Fibroblast of skin of abdomen (primary cell): ENCODE measurements around the gene CSK.
"Not testable (repeated sequence)": the region's sequence is repeated elsewhere in the genome, so short reads cannot be mapped to it uniquely, and the experiment has no call there.

Experiments
- DNase-seq: peaks from one replicate; pipeline ENCODE4 v3.0.0-alpha.2; 2013

CSK gene

DNA sequence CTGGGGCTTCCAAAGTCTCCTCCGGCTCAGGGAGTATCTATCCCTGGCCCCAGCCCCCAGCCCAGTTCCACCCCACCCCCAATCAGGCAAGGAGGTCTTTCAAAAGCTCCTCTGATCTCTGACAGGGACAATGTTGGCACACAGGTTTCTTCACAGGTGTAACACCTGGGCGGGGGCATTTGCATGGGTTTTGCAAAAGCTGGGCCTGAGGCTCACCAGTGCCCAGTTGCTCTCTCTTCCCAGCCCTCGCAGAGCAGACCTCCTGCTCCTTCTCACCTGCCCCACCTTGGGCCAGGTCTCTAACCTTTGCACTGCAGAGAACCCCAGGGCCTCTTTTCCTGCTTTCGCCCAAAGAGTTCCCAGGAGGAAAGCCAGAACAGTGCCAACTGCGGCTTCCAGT lies 8.6 kb upstream of the CSK start:
- DNase-seq: no peak

DNA sequence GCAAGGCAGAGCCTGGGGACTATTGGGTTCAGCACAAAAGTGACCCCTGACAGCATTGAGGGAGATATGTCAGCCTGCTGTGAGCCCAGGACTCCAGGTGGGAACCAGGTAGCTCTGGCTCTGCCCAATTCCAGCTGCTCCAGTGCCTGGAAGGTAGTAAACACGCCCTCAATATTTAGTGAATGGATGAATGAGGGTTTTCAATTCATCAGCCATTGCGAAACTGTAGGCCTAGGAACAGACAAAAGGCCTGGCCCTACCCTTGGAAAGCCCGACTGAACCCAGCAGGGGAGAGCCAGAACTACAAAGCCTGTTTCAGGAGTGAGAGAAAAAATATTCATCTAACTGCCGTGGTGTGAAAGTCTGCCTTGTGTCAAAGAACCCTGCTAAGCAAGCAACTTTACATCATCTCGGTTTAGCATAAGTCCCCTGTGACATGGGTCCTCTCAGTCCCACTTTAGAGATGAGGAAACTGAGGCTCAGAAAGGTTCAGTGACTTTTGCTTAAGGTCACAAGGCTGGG lies 8.1 kb upstream of the CSK start:
- no peak for DNase-seq

DNA sequence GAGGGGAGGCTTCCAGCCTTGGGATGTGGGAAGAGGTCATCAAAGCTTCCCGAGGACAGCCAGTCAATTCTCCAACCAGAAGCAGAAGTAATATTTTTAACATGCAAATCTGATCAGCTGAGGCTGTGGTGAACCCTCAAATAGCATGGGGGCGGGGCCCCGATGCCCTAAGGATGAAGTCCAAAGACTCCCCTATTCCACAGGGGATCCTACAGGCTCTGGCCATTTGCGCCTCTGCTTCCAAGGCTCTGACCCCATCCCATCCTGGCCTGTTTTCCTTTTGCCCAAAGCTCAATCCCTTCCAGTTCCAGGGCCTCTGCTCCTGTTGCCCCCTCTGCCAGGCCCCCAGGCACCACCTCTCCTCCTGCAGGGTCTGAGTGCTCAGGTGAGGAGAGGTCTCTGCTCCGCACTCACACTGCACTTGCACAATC lies 6.7 kb upstream of the CSK start:
- no peak for DNase-seq

DNA sequence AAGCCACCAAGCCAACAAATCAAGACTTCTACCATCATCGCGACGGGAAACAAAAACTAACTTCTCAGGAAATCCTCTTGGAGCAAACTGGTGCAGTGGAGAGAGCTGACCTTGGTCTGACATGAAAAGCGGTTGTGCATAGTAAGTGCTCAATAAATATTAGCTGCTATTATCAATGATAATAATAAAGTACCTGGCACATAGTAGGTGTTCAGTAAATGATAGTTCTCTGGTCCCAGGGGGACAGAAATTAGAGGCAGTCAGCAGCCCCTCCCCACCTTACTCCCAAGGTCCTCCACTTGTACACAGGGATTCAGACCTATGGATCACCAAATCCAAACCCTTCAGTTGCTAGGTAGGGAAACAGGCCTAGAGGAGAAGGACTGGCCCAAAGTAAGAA lies 6.0 kb upstream of the CSK start:
- no peak for DNase-seq

DNA sequence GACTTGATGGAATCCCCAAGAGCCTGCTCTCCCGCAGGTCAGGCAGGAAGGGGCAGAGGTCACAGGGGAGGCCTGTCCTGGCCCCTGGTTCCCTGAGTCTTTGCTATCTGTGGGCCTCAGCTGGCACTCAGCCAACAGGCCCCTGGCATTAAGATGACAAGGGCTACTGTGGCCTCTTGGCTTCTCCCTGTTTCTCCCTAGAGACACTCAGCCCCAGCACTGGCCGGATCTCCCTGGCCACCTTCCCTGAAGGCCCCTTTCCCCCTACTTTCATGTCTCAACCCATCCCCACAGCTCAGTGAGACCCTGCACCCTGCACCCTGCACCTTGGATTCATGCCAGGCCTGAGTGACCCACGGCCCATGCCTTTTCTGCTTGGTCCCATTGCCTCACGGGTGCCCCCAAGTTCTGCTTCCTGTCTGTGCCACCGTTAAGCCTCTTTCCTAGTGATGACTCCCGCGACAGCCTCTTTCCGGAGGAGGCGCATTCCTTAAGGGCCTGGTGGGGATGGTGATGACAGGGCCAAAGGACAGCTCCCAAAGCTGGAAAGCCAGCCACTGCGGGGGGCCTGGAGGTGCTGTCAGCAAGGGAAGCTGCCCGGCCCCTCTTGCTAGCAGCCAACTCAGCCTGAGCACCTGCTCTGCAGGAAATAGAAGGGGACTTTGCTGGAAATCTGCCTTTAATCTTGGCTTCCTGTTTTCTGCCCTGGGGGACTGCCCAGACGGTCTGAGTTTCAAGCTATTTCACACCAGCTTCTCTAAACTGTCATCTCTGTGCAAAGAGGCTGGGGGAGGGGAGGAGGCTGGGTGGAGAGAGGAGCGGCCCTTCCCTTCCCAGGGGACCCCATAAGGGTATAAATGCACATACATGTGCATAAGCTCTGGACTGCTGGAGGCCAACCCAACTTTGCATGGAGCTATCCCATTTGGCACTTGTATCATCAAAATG lies 4.8 kb upstream of the CSK start:
- peak; percentile 13 for DNase-seq

DNA sequence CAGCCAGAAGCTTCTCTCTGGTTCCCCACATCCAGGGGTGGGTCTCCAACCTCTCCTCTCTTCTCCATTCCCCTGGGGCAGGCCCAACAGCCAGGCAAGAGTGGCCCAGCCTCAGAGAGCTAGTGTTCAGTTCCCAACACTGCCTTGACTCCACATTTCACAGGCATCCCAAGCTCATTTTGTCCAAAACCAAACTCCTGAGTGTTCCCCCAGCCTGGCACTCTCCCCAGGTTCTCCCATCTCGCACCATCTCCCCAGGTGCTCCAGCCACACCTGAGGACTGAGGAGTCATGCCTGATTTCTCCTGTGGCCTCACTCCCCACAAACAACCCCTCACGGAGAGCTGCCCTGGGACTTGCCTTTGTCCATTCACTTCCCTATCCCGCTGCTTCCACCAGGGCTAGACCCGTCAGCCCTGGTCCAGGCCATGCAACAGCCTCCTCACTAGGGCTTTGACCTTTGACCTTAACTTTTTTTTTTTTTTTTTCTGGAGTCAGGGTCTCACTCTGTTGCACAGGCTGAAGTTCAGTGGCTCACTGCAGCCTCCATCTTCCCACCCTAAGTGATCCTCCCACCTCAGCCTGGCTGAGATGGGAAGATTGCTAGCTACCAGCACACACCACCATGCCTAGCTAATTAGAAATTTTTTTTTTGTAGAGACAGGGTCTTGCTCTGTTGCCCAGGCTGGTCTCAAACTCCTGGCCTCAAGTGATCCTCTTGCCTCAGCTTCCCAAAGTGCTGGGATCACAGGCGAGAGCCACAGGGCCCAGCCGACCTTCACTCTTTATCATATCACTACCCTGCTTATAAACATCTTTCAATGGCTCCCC lies 3.9 kb upstream of the CSK start:
- DNase-seq: no peak

DNA sequence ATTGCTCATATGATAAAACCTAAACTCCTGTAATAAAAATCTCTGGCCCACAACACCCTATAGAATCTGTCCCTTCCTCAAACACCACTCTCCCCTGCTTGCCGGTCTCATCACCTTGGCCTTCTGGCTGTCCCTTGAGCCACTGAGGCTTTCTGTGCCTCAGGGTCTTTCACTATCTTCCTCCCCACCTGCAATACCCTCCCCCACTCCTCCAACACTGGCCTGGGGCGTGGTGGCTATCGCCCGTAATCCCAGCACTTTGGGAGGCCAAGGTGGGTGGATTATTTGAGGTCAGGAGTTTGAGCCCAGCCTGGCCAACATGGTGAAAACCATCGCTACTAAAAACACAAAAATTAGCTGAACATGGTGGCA lies 3.3 kb upstream of the CSK start:
- no peak for DNase-seq

DNA sequence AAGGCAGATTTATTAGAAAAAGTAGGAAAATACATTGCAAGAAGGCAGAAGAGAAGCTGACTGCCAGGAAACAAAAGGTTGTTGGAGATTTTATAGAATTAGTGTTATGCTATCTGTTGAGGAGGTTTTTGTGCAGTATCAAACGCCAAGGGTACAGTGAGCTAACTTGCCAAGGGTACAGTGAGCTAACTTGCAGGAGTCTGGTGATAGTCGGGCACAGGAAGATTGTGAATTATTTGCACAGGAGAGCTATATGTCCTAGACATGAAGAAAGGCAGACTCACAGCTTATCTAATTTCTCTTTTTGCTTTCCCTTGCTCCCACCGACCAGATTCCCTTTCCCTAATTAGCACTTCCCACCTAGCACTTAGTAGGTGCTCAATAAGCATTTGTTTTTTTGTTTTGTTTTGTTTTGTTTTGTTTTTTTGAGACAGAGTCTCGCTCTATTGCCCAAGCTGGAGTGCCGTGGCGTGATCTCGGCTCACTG lies 2.7 kb upstream of the CSK start:
- no peak for DNase-seq

DNA sequence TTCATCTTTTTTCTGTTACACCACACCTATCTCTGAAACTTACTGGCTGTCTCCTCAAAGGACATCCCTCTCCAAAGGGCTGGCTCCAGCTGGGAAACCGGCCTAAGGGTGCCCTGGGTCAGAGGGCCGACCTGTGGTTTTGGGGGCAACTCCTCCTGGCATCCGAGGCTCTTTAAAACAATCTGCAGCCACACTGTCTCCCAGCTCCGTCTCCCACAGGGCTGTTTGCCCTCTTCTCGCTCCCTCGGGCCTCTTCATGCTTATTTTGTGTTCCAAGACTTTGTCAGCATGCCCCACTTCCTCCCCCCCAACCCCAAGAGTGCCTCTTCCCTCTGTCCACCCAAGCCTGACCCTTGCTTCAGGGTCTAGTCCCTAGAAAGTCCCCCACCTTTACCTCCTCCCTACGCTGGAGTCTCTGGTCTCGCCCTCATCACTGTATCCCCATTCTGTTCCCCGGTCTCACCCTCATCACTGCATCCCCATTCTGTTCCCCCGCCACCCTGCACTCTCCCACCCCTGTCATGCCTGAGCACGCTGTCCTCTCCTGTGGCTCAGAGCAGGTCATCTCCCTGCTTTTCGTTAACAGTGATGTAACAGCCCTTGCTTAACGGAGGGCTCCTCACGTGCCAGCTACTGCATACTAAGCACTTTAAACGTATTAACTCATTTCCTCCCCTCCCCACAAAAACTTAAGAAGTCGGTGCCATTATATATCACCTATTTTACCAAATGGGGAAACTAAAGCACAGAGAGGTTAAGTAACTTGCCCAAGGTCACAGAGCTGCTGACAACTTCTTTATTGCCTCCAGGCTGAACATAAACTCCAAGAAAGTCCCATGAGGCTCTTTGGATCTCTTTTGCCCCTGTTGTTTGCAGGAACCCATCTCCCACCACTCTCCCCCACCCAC lies 1.1 kb upstream of the CSK start:
- DNase-seq: peak; percentile 44

DNA sequence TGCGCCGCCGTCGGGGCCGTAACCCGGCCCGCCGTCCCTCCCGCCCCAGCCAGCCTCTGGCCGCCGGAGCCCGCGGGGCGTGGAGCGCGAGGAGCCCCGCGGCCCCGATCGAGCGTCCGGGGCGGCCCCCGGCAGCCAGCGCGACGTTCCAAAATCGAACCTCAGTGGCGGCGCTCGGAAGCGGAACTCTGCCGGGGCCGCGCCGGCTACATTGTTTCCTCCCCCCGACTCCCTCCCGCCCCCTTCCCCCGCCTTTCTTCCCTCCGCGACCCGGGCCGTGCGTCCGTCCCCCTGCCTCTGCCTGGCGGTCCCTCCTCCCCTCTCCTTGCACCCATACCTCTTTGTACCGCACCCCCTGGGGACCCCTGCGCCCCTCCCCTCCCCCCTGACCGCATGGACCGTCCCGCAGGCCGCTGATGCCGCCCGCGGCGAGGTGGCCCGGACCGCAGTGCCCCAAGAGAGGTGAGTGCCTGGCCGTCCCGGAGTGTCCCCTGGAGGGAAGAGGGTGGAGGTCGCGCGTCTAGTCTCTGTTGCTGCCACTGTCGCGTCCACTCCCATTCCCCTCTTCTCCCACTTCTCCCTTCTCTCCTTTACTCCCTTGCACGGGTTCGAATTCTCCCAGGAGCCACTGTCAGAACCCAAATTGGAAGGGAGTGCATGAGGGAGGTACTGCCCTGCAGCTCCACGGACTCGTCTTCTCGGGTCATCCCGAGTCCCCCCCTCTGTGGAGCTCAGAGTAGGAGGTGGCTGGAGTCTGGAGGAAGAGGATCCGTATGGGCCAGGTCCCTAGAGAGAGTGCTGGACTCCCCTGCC lies 585 bp downstream of the CSK start:
- no peak for DNase-seq

DNA sequence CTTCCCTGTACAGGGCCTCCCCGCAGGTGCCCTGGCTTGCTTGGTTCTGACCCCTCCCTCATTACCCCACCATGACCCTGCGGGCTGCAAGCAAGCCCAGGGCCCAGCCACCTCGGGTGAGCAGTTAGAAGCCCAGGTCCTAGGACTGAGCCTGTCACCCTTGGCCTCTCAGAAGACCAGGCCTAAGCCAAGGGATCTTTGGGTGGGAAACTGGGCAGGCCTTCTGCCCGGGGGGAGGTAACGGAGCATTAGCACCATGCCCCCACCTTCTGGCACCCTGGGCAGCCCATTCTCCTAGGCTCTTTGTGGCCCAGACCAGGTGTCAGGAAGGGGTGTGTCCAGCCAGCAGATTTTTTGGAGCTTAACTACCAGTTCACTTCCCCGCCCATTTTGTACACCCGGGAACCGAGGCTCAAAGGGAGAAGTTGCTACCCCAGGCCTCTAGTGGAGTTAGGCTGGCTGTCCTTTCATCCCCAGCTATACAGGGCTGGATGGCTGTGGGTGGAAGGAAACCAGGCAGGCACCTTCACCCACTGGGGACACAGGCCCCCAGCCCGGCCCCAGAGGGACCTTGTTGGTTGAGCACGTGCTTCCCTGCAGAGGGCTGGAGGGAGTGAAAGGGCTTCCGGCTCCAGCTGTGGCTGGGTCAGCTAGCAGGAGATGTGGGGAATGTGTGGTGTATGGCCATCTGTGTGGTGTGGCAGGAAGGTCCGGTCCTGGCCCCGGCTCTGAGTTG lies 1.4 kb downstream of the CSK start:
- no peak for DNase-seq

DNA sequence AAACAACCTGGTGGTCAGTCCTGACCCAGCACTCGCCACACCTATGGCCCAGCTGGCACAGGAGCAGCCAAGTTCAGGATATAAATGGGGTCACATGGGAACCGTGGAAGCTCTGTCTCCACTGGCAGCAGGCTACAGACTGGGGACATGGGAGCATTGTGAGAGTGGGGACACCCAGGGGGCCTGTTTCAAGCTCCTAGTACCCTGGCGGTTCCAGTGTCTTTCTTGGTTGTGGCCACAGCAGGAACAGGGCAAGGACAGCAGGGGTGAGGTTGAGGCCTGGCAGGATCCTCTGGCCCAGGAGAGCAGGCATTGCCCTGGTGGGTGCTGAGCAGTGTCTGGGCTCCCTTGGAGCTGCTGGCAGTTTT lies 1.9 kb downstream of the CSK start:
- no peak for DNase-seq

DNA sequence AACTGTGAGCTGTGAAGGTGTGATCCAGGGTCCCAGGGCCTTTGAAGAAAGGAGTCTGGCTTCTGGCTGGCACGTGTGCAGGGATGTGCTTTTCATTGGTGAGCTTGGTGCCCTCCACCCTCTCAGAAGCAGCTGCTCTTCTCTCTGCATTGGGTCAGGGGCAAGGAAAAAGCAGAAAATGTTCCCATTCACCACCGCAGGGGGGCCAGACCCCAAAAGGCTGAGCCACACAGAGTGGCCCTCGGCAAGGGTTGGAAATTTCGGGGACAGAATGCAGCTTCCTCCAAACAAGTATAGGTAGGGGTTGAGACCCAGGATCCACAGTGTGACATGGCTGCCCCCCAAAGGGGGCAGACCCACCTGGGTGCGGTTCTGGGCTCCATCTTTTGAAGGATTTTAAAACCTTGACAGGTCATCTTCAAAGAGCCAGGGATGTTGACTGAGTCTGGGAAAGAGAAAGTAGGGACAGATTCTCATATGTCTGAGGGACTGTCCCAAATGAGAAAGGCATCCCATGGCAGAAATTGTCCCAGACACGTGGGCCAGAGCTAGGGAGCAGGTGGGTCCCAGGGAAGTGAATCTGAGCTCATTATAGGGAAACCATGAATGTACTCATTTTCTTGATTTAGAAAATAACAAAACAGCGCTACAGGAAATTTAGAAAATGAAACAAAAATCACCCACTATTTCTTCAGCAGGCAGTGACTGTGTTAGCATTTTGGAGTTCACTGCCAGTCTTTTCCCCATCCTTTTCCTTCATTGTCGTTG lies 2.7 kb downstream of the CSK start:
- no peak for DNase-seq

DNA sequence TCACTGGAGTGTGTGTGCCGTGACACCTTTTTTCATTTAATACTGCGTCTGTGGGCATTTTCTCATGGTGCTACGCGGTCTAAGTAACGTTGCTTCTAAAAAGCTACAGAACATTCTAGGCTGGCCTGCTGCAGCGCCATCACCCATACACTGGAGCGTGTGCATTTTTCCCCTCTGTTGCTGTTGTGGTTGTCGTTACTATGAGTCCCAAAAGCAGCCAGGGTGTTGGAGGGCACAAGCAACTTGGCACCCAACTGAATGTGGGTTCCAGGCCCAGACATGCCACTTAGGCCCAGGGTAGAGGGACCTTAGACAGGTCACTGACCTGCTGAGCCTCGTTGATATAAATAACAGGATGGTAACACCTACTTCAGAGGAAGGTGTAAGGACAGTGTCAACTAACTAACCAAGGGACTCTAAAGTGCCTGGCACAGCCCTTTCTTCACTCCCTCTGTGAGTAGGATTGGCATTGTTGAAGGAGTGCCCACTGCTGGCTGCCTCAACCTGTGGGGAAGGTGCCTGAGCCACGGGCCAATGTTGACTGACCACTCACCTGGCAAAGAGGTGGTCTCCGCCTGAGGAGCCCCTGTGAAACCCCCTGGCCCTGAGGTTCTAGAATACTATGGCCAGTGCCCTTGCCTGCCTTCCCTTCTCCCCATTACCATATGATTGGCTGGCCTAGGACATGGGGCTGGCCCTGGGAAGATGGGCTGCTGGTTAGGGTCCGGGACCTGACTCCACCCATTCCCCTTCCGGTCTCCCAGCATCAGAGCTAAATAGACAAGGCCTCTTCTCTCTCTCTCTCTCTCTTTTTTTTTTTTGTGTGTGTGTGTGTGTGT lies 3.5 kb downstream of the CSK start:
- no peak for DNase-seq

DNA sequence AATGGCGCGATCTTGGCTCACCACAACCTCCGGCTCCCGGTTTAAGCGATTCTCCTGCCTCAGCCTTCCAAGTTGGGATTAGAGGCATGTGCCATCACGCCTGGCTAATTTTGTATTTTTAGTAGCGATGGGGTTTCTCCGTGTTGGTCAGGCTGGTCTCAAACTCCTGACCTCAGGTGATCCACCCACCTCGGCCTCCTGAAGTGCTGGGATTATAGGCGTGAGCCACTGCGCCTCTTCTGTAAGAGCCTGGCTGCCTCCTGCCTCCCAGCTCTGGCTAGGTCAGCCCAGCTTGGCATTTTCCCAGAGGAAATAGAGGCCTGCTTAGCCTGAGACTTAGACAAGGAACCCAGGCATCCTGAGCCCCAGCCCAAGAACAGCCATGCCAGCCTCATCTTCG lies 4.2 kb downstream of the CSK start:
- DNase-seq: not testable (repeated sequence)

DNA sequence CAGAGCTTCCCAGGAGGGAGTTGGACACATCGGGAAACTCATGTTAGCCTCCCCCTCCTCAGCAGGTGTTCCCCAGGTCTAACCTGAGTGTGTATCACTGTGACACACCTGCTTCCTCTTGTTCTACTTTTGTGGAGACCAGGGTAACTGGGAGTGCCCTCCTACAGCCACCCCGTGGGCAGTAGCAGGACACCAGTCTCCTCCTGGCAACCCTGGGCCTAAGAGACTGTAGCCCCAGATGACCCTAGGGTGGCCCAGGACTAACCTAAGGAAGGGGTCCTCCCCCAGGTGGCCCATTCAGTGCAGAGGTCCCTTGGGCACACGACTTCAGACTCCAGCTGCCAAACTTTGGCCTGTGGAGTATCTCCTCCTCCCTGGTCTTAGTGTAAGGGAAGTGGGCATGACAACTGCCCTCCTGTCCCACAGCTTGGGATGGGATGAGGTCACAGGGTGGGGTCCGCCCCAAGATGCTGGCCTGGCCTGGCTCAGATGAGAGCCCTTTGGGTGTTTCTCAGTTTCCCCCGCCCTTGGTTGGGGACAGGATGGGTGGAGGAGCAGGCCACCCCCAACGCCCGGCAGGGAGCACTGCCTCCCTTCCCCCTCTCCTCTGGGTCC lies 4.8 kb downstream of the CSK start:
- DNase-seq: no peak

DNA sequence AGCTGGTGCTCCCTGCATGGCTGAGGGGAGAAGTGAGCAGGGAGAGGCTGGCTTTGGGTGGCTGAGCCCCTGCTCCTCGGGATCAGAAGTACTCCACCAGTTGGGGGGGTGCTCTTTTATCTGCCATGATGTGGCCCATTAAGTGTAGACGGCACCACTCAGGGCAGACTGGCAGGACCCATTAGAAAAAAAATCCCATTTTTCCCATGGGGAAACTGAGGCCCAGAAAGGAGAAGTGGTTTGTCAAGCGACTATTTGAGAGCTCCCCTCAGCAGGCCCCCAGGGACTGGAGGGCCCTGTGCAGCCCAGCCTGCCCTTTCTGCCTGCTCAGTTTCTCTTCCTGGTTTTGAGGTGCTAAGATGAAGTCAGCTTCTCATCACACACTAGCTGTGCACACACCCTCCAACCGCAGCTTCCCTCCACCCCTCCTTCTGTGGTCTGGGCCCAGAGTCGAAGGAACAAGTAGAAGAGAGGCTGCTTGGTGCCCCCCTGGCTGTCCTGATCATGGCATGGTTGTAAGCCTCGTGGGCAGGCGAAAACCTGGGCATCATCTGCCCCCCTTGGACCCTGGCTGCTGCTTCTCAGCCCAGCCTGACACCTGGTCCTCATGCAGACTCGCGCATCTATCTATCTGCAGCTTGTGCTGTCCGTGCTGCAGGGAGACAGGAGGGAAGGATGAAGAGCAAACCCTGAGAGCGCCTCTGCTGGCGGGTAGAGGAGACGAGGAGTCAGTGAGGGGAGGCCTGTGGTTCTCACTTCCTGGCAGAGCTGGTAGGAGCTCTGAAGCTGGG lies 5.6 kb downstream of the CSK start:
- peak; percentile 60 for DNase-seq
